C4-2B (cell line): ENCODE results near the gene C10orf53.

Source experiments
- ZFX ChIP-seq: fragments of 450-650 bp; IDR thresholded peaks from 2 replicates; pipeline ENCODE4 v1.6.1; 2017
- TF ChIP-seq, protein P1 (sequence below): fragments of 450-650 bp; conservative IDR thresholded peaks from 2 replicates; pipeline ENCODE4 v1.5.1; 2017; ENCODE audit warnings: mild to moderate bottlenecking

DNA sequence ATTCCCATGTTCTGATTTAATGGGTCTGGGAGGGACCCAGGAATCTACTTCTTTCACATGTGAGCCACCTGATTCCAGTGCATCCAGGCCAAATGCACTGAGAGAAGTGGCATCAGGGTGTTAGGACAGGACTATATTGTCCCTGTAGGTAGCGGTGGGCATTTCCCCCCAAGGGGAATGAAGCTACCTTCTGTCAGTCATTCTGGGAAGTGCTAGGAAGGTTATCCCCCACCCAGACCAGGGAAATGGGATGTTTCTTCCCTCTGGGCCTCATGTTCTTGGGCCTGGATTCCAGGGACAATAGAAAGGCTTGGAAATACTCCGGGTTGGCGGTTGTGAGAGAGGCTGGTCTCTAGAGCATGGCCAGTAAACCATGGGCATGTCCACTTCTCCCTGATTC lies 20.8 kb downstream of the C10orf53 start:
- TF ChIP-seq, protein P1, sequence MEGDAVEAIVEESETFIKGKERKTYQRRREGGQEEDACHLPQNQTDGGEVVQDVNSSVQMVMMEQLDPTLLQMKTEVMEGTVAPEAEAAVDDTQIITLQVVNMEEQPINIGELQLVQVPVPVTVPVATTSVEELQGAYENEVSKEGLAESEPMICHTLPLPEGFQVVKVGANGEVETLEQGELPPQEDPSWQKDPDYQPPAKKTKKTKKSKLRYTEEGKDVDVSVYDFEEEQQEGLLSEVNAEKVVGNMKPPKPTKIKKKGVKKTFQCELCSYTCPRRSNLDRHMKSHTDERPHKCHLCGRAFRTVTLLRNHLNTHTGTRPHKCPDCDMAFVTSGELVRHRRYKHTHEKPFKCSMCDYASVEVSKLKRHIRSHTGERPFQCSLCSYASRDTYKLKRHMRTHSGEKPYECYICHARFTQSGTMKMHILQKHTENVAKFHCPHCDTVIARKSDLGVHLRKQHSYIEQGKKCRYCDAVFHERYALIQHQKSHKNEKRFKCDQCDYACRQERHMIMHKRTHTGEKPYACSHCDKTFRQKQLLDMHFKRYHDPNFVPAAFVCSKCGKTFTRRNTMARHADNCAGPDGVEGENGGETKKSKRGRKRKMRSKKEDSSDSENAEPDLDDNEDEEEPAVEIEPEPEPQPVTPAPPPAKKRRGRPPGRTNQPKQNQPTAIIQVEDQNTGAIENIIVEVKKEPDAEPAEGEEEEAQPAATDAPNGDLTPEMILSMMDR = no peak
- no peak for TF ChIP-seq ZFX
